Retinal pigment epithelial cell (primary cell): ENCODE data around the gene SAP30BP.

Experiments used
- DNase-seq: peaks from one replicate; pipeline ENCODE4 v3.0.0-alpha.2; 2010; ENCODE audit warnings: low read depth
- H3K4me3 ChIP-seq: 2 replicates; pipeline ENCODE4 v1.5.1; 2011; ENCODE audit warnings: mild to moderate bottlenecking, low read length, control low read depth, moderate library complexity
- TF ChIP-seq, protein P1 (sequence below): conservative IDR thresholded peaks from 2 replicates; pipeline ENCODE4 v1.5.1; 2011; ENCODE audit warnings: low read depth, low read length, control low read depth, inconsistent platforms

Gene SAP30BP

GRCh38 chr17:75752802-75753513, 85.8 kb downstream of the SAP30BP start:
- TF ChIP-seq, protein P1, sequence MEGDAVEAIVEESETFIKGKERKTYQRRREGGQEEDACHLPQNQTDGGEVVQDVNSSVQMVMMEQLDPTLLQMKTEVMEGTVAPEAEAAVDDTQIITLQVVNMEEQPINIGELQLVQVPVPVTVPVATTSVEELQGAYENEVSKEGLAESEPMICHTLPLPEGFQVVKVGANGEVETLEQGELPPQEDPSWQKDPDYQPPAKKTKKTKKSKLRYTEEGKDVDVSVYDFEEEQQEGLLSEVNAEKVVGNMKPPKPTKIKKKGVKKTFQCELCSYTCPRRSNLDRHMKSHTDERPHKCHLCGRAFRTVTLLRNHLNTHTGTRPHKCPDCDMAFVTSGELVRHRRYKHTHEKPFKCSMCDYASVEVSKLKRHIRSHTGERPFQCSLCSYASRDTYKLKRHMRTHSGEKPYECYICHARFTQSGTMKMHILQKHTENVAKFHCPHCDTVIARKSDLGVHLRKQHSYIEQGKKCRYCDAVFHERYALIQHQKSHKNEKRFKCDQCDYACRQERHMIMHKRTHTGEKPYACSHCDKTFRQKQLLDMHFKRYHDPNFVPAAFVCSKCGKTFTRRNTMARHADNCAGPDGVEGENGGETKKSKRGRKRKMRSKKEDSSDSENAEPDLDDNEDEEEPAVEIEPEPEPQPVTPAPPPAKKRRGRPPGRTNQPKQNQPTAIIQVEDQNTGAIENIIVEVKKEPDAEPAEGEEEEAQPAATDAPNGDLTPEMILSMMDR = no peak
- H3K4me3 ChIP-seq = no peak overlapping the region
- no peak for DNase-seq

DNA sequence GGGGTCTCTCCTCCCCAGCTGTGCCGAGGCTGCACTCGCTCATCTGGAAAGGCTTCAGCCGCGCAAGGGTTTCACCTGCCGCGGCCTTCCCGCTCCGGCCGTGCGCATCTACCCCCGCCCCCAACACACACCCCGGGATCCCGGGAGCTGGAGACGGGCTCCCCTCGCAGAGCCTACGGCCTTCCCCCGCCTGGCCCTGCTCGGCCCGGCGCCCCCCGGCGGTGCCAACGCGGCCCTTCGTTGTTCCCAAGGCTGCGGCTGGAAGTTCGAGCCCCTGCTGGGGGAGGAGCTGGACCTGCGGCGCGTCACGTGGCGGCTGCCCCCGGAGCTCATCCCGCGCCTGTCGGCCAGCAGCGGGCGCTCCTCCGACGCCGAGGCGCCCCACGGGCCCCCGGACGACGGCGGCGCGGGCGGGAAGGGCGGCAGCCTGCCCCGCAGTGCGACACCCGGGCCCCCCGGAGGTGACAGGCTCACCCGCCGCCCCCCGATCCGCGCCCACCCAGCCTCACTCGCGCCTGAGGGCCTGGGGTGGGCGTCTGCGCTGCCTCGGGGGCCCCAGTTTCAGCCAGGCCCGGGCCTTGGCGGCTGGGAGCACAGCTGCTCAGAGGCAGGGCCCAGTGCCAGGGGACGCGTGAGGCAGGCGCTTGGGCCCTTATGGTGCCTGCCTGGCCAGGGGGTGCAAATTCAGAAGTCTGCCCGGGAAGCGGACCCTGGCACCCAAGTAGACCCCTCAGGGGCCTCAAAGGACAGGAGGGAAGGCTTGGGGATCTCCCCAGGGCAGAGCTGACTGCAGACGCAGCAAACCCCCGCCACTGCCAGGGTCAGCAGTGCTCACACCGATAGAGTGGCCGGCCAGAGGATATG, 86.6 kb downstream of the SAP30BP start:
- no peak overlapping the region for H3K4me3 ChIP-seq
- TF ChIP-seq, protein P1 = peak; percentile 47
- no peak for DNase-seq

DNA sequence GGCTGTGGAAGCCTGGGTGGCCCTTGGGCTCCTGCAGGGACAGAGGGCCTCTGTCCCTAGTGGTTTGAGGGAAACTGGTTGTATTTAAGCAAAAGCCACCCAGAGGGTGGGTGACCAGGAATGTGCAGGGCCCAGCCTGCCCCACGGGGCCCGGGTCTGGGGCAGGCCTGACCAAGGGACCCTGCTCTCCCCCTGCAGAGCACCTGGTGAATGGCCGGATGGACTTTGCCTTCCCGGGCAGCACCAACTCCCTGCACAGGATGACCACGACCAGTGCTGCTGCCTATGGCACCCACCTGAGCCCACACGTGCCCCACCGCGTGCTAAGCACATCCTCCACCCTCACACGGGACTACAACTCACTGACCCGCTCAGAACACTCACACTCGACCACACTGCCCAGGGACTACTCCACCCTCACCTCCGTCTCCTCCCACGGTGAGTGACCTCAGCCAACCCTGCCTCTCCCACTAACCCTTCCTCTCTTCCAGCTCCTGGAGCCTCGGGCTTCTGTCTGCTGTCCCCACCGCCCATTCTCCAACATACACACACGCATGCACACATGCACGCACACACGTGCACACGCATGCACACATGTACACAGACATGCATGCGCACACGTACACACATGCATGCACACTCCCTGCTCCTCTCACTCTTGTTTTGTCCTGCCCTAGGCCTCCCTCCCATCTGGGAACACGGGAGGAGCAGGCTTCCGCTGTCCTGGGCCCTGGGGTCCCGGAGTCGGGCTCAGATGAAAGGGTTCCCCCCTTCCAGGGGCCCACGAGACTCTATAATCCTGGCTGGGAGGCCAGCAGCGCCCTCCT, 87.5 kb downstream of the SAP30BP start:
- H3K4me3 ChIP-seq = no peak overlapping the region
- DNase-seq = no peak
- TF ChIP-seq, protein P1 = no peak

GRCh38 chr17:75755205-75755901, 88.2 kb downstream of the SAP30BP start:
- TF ChIP-seq, protein P1 = no peak

GRCh38 chr17:75755990-75756389, 88.9 kb downstream of the SAP30BP start:
- no peak for DNase-seq
- H3K4me3 ChIP-seq = no peak overlapping the region
- TF ChIP-seq, protein P1 = no peak

More at GRCh38 chr17:75755205-75755901, 88.2 kb downstream of the SAP30BP start:
- H3K4me3 ChIP-seq = no peak overlapping the region
- DNase-seq = no peak

DNA sequence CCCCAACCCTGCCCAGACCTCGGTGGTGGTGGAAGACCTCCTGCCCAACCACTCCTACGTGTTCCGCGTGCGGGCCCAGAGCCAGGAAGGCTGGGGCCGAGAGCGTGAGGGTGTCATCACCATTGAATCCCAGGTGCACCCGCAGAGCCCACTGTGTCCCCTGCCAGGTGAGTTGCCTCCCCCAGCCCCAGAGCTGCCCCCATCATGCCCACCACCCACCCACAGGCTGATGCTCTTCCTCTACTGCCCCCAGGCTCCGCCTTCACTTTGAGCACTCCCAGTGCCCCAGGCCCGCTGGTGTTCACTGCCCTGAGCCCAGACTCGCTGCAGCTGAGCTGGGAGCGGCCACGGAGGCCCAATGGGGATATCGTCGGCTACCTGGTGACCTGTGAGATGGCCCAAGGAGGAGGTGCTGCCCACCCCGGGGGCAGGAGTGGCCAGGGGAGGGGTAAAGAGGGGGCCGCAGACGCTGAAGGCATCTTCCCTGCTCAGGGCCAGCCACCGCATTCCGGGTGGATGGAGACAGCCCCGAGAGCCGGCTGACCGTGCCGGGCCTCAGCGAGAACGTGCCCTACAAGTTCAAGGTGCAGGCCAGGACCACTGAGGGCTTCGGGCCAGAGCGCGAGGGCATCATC, 89.4 kb downstream of the SAP30BP start:
- TF ChIP-seq, protein P1 = no peak
- no peak for DNase-seq
- no peak overlapping the region for H3K4me3 ChIP-seq
